AG04449 (cell line): Measurements from ENCODE around the gene CNTN4.

Experiments
- CTCF ChIA-PET: fragments of 350-600 bp; formaldehyde crosslinking; extraction: SDS; loops from one replicate; lab custom pipeline; 2021; ENCODE audit warnings: antibody characterized with exemption; lab: Yijun Ruan, JAX
- POLR2A ChIA-PET: fragments of 400-600, 350-600 bp; formaldehyde crosslinking; extraction: SDS; loops from one replicate; lab custom pipeline; 2020; ENCODE audit warnings: antibody characterized with exemption, inconsistent platforms; lab: Yijun Ruan, JAX
- DNase-seq: peaks from one replicate; pipeline ENCODE4 v3.0.0-alpha.2; 2010; ENCODE audit warnings: low read depth, low spot score
- H3K4me3 ChIP-seq: 2 replicates; pipeline ENCODE4 v1.5.1; 2011; ENCODE audit warnings: low read depth, mild to moderate bottlenecking, control low read depth, low read length
- CTCF ChIP-seq: IDR thresholded peaks from one replicate; pipeline ENCODE4 v1.5.1; 2011; ENCODE audit warnings: mild to moderate bottlenecking, moderate library complexity, low read length, control low read depth, inconsistent platforms; ENCODE audit not compliant: insufficient read depth; ENCODE audit errors: missing control alignments

Gene CNTN4

GRCh38 chr3:2392981-2393380, 294.3 kb downstream of the CNTN4 start:
- DNase-seq: no peak
- ChIA-PET CTCF (no interaction called here), POLR2A (no interaction called here)

GRCh38 chr3:2415083-2415482, 316.4 kb downstream of the CNTN4 start:
- DNase-seq: no peak
- ChIA-PET CTCF (no interaction called here), POLR2A (no interaction called here)
- TF ChIP-seq CTCF: no peak
- no peak overlapping the region for H3K4me3 ChIP-seq

More at GRCh38 chr3:2392981-2393380, 294.3 kb downstream of the CNTN4 start:
- TF ChIP-seq CTCF: no peak
- no peak overlapping the region for H3K4me3 ChIP-seq

- POLR2A ChIA-PET: no interaction called here
- CTCF ChIA-PET: no interaction called here
- no peak for DNase-seq
Measured at GRCh38 chr3:2420919-2421318, 322.3 kb downstream of the CNTN4 start.

GRCh38 chr3:2423143-2423542, 324.5 kb downstream of the CNTN4 start:
- POLR2A ChIA-PET: no interaction called here
- no peak for DNase-seq
- TF ChIP-seq CTCF: no peak
- CTCF ChIA-PET: no interaction called here
- H3K4me3 ChIP-seq: no peak overlapping the region

More at GRCh38 chr3:2420919-2421318, 322.3 kb downstream of the CNTN4 start:
- TF ChIP-seq CTCF: no peak
- H3K4me3 ChIP-seq: no peak overlapping the region

- ChIA-PET CTCF (no interaction called here), POLR2A (no interaction called here)
- TF ChIP-seq CTCF: no peak
- no peak overlapping the region for H3K4me3 ChIP-seq
- DNase-seq: no peak
Measured at GRCh38 chr3:2441558-2441957, 342.9 kb downstream of the CNTN4 start.

- CTCF ChIA-PET: no interaction called here
- no peak for TF ChIP-seq CTCF
- no peak for DNase-seq
- POLR2A ChIA-PET: no interaction called here
- H3K4me3 ChIP-seq: no peak overlapping the region
Measured at GRCh38 chr3:2446146-2446545, 347.5 kb downstream of the CNTN4 start.
